Ascending aorta (tissue), 2 donors: ENCODE measurements around the gene ZDHHC3. TPM values are rescaled to one million over a fixed set of nuclear protein-coding genes. Genes with fewer than 3 reads are reported as not detected.

Source experiments
- DNase-seq, 2 donors: peaks; one replicate each; pipeline ENCODE4 v3.0.0-alpha.2; 2019; ENCODE audit warnings: low spot score in 2 of 2
- H3K27ac ChIP-seq, 2 donors: fragments of 200-600 bp; sonication (generic); one replicate each; pipeline ENCODE4 v1.5.1; 2016 to 2017; ENCODE audit warnings: mild to moderate bottlenecking in 1 of 2
- H3K27me3 ChIP-seq: fragments of 200-600 bp; sonication (generic); one replicate; pipeline ENCODE4 v1.5.1; 2017
- H3K36me3 ChIP-seq, 2 donors: fragments of 200-600 bp; sonication (generic); one replicate each; pipeline ENCODE4 v1.5.1; 2016
- H3K4me1 ChIP-seq, 2 donors: fragments of 200-600 bp; sonication (generic); one replicate each; pipeline ENCODE4 v1.5.1; 2016 to 2017; ENCODE audit warnings: mild to moderate bottlenecking in 1 of 2
- H3K4me3 ChIP-seq, 2 donors: fragments of 200-600 bp; sonication (generic); one replicate each; pipeline ENCODE4 v1.5.1; 2016 to 2017; ENCODE audit warnings: mild to moderate bottlenecking in 1 of 2
- H3K9me3 ChIP-seq, 2 donors: fragments of 200-600 bp; sonication (generic); one replicate each; pipeline ENCODE4 v1.5.1; 2016
- intact Hi-C: fragments of 100-400 bp; cut with DNase I; formaldehyde crosslinking; loops from one replicate; pipeline ENCODE4 v1.15.1; 2023
- total RNA-seq: library from RNA; depleted of rRNA; stranded (reverse); fragments of >200 nt; gene quantifications from one replicate; pipeline ENCODE4 v1.1.0, GENCODE V29; 2016
- TF ChIP-seq, protein P1 (sequence below), 3 experiments: fragments of 200-600 bp in 2 of 3; fragments of 450-650 bp in 1 of 3; sonication (generic) in 2 of 3; IDR thresholded peaks; one replicate each; pipeline ENCODE4 v1.5.1; 2016 to 2019; ENCODE audit warnings: antibody characterized with exemption in 3 of 3, mild to moderate bottlenecking in 1 of 3, moderate library complexity in 1 of 3

Gene ZDHHC3
- total RNA-seq, 1 donor from 2014 or later = 67.8 TPM

DNA sequence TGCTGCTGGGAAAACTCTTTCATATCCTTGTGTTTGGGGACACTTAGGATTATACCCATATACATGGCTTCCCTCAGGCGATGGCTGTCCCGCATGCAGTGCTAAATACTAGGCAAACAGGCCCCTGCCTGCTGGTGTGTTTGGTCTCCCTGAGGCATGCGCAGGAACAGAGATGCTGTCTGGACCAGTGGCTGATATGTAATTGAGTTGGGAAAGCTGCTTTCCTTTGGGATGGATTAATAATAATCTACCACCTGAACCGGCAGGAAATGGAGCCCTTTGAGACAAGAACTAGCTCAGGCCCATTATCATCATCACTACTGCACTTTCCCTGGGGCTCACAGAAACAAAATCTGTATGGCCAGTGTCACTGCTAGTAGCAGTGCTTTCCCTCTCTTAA, 18.0 kb downstream of the ZDHHC3 start:
- intact Hi-C loops = no loop called here
- Histone ChIP-seq H3K9me3 (no peaks in the 10 kb centered on the region), H3K27me3 (no peaks in the 10 kb centered on the region), H3K4me1 (no peaks in the 10 kb centered on the region), H3K27ac (no peak overlapping the region), H3K36me3 (peaks cover 16 to 25% of the 10 kb centered on the region in 2 donors), H3K4me3 (no peak overlapping the region)
- TF ChIP-seq, protein P1, sequence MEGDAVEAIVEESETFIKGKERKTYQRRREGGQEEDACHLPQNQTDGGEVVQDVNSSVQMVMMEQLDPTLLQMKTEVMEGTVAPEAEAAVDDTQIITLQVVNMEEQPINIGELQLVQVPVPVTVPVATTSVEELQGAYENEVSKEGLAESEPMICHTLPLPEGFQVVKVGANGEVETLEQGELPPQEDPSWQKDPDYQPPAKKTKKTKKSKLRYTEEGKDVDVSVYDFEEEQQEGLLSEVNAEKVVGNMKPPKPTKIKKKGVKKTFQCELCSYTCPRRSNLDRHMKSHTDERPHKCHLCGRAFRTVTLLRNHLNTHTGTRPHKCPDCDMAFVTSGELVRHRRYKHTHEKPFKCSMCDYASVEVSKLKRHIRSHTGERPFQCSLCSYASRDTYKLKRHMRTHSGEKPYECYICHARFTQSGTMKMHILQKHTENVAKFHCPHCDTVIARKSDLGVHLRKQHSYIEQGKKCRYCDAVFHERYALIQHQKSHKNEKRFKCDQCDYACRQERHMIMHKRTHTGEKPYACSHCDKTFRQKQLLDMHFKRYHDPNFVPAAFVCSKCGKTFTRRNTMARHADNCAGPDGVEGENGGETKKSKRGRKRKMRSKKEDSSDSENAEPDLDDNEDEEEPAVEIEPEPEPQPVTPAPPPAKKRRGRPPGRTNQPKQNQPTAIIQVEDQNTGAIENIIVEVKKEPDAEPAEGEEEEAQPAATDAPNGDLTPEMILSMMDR (IDR thresholded peaks at IDR 0.05) = no peak
- DNase-seq = no peak

- Histone ChIP-seq H3K4me1 (no peaks in the 10 kb centered on the region), H3K4me3 (no peak overlapping the region), H3K9me3 (no peaks in the 10 kb centered on the region), H3K36me3 (peaks cover 19 to 25% of the 10 kb centered on the region in 2 donors), H3K27ac (no peak overlapping the region), H3K27me3 (no peaks in the 10 kb centered on the region)
- intact Hi-C loops = no loop called here
- TF ChIP-seq, protein P1 (IDR thresholded peaks at IDR 0.05) = no peak
- DNase-seq = no peak
These were observed 20.1 kb downstream of the ZDHHC3 start for GRCh38 chr3:44955917-44956316.

DNA sequence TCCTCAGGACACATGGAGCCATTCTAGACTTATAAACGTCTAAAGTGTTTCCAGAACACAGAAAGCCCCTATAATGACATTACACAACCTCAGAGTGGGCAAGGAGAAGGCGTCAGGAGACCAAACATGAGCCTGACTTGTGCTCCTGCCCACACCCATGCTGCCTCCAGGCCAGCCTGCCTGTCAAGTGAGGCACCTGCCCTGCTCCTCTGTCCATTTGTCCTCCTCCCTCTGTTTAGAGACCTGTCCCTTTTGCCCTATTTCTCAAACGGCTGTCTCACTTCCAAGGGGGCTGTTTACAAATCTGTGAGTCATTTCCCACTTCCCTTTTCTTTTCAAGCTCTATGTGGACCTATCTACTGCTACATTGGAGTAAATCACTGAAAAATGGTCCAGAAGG, 21.0 kb downstream of the ZDHHC3 start:
- no peak for DNase-seq

GRCh38 chr3:44954304-44954703, 21.7 kb downstream of the ZDHHC3 start:
- TF ChIP-seq, protein P1 (IDR thresholded peaks at IDR 0.05) = no peak
- Histone ChIP-seq H3K4me1 (no peaks in the 10 kb centered on the region), H3K9me3 (no peaks in the 10 kb centered on the region), H3K36me3 (peaks cover 19 to 24% of the 10 kb centered on the region in 2 donors), H3K27me3 (no peaks in the 10 kb centered on the region), H3K4me3 (no peak overlapping the region), H3K27ac (no peak overlapping the region)
- no peak for DNase-seq
- intact Hi-C loops = no loop called here

More for the DNA sequence above, 21.0 kb downstream of the ZDHHC3 start:
- Histone ChIP-seq H3K9me3 (no peaks in the 10 kb centered on the region), H3K4me3 (no peak overlapping the region), H3K36me3 (peaks cover 19 to 25% of the 10 kb centered on the region in 2 donors), H3K27me3 (no peaks in the 10 kb centered on the region), H3K27ac (no peak overlapping the region), H3K4me1 (no peaks in the 10 kb centered on the region)
- intact Hi-C loops = no loop called here
- TF ChIP-seq, protein P1 (IDR thresholded peaks at IDR 0.05) = no peak

- H3K27me3 ChIP-seq = no peaks in the 10 kb centered on the region
- intact Hi-C loops = no loop called here
- H3K27ac ChIP-seq = no peak overlapping the region
These were observed 23.3 kb downstream of the ZDHHC3 start for GRCh38 chr3:44952689-44953088.

More at GRCh38 chr3:44952689-44953088, 23.3 kb downstream of the ZDHHC3 start:
- Histone ChIP-seq H3K36me3 (peaks cover 5 to 15% of the 10 kb centered on the region in 2 donors), H3K9me3 (no peaks in the 10 kb centered on the region), H3K4me1 (no peaks in the 10 kb centered on the region), H3K4me3 (no peak overlapping the region)
- TF ChIP-seq, protein P1 (IDR thresholded peaks at IDR 0.05) = no peak
- DNase-seq = no peak
